Measurements from ENCODE around the gene CD300LF.

Gene CD300LF

DNA sequence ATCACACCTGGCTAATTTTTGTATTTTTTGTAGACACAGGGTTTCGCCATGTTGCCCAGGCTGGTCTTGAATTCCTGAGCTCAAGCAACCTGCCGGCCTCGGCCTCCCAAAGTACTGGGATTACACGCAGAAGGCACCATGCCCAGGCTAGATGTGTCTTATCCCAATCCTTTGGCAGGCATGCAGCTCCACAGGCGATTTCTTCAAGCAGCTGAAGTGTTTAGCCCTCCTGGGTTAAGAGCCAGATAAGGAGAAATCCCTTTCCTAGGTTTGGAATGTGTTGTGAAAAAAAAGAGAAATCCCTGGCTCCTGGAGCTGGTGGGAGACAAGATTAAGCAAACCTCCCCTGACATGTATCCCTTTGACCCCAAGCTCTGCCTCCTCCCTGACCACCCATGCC lies 33.7 kb upstream of the CD300LF start:
- no peak for DNase-seq (ENCODE audit: extremely low read depth in 1 of 2, low read depth in 1 of 2)

- DNase-seq (ENCODE audit: extremely low read depth in 1 of 2, low read depth in 1 of 2) = no peak
Measured at GRCh38 chr17:74745548-74746177, 32.9 kb upstream of the CD300LF start.

DNA sequence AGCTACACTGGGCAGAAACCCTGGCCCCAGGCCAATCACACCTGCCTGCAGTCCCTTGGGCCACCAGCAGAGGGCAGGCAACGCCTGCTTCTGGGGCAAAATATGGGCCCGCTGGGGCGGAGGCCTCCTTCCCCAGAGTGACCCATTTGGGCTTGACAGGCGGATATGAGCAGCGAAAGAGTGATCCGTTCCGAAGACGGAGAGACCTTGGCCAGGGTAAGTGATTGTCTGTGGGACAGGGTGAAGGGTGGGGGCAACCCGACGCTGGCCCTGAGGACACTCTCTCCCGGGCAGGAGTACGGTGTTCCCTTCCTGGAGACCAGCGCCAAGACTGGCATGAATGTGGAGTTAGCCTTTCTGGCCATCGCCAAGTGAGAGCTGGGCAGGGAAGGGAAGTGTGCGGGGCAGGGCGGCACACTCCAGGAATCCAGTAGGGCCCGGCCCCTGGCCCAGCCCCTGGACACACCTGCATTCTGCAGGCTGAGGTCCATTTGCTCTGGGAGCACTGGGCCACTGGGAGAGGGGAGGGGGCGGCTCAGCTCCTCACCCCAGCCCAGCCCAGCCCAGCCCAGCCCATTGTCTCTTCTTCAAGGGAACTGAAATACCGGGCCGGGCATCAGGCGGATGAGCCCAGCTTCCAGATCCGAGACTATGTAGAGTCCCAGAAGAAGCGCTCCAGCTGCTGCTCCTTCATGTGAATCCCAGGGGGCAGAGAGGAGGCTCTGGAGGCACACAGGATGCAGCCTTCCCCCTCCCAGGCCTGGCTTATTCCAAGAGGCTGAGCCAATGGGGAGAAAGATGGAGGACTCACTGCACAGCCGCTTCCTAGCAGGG lies 32.2 kb upstream of the CD300LF start:
- DNase-seq (ENCODE audit: extremely low read depth in 1 of 2, low read depth in 1 of 2) = peak in 1 of 2 donors; percentile 73

- no peak for DNase-seq (ENCODE audit: extremely low read depth in 1 of 2, low read depth in 1 of 2)
Measured at GRCh38 chr17:74744349-74744713, 31.6 kb upstream of the CD300LF start.

GRCh38 chr17:74743755-74744154 lies 31.0 kb upstream of the CD300LF start:
- no peak for DNase-seq (ENCODE audit: extremely low read depth in 1 of 2, low read depth in 1 of 2)

DNA sequence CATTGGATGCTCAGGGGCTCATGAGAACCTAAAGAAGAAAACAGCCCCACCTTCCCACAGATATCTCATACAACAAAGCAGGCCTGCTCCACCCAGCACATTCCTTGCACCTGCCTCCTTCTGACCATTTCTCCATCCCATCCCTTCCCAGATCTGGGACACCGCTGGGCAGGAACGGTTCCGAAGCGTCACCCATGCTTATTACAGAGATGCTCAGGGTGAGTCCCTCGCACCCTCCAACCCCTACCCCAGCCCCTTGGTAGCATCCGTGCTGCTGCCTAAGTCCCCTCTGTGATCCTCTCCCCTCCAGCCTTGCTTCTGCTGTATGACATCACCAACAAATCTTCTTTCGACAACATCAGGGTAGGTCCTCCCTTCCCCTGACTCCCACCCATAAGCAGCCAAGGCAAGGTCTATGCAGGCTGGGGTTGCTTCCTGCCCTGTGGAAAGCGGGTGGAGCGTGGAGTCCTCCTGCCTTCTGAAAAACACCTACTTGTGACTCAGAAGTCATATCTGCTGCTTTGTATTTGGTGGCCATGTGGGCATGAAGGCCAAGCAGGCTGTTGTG lies 30.3 kb upstream of the CD300LF start:
- no peak for DNase-seq (ENCODE audit: extremely low read depth in 1 of 2, low read depth in 1 of 2)

DNA sequence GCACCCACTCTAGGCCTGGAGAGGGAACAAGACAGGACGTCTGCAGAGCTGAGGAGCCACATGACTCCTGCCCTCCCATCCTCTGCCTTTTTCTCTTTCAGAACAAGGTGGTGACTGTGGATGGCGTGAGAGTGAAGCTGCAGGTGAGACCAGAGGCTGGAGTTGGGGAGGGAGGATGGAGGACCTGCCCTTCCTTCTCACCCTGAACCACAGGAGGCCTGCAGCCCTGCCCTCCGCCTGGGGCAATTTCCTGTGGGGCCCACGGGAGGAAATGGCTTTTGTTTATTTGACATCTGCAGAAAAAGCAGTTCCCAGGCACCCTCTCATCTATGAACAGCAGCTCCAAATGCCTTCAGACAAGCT lies 29.4 kb upstream of the CD300LF start:
- DNase-seq (ENCODE audit: extremely low read depth in 1 of 2, low read depth in 1 of 2) = no peak

GRCh38 chr17:74740641-74741387 lies 28.1 kb upstream of the CD300LF start:
- DNase-seq (ENCODE audit: extremely low read depth in 1 of 2, low read depth in 1 of 2) = no peak

GRCh38 chr17:74740173-74740572 lies 27.4 kb upstream of the CD300LF start:
- DNase-seq (ENCODE audit: extremely low read depth in 1 of 2, low read depth in 1 of 2) = no peak

DNA sequence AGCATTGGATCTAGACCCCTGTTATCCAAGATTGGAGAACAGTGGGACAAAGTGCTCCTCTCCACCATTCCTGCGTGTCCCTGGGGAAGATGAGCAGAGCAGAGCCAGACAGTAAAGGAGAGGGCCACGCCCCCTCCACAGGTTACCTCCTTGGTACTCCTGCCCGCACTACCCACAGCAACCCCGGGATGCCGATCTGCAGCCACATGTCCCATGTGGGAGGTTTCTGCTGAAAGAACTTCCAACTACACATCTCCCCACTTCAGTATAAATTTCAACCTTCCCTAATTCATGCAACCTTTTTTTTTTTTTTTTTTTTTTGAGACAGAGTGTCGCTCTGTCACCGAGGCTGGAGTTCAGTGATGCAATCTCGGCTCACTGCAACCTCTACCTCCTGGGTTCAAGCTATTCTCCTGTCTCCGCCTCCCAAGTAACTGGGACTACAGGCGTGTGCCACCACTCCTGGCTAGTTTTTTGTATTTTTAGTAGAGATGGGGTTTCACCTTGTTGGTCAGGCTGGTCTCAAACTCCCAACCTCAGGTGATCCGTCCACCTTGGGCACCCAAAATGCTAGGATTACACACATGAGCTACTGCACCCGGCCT lies 26.6 kb upstream of the CD300LF start:
- DNase-seq (ENCODE audit: extremely low read depth in 1 of 2, low read depth in 1 of 2) = no peak

DNA sequence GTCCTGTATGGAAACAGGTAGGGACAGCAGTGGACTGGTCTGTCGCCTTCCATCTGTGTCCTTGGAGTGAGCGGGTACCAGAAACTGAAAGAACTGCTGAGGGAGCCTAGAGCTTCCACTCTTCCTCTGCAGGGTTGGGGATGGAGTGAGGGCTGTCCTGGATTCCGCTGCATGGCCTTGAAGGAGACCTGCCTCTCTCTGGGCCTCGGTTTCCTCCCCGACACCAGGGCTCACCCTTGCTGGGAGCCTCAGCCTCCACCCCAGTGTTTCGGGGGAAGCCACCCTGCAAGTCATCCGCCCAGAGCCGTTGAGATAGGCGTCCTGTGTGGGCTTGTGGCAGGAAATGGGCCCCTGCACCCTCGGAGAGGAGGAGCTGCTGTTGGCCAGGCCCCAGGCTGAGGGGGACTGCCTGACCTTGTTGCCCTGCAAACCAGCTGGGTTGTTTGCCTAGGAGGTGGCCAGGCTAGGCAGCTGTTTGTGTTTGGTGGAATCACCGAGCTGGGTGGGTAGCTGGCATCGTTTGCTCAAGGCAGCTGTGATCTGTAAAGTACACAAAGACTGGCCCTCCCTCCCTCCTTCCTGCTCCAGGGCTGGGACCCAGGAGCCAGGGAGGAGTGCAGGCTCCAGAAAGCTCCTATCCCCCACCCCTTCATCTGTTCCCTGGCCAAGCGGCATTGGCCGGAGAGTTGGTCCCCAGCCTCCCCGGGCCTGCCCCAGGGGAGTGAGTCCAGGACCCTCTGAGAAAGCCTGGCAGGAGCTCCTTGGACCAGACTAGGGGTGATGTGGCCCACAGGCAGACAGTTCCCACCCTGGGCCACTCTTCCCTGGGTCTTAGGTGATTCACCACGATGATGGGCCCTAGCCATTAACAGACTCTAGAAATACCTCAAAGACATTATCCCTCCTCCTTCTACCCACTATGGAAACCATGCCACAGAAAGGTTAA lies 25.6 kb upstream of the CD300LF start:
- peak in 1 of 2 donors; percentile 58 for DNase-seq (ENCODE audit: extremely low read depth in 1 of 2, low read depth in 1 of 2)

- no peak for DNase-seq (ENCODE audit: extremely low read depth in 1 of 2, low read depth in 1 of 2)
Measured at GRCh38 chr17:74737299-74738050, 24.8 kb upstream of the CD300LF start.

- DNase-seq (ENCODE audit: extremely low read depth in 1 of 2, low read depth in 1 of 2) = no peak
Measured at GRCh38 chr17:74736513-74737298, 24.0 kb upstream of the CD300LF start, which contains the start of gene RAB37. Gene RAB37 (plus strand): TSS chr17:74737256. CDS start chr17:74737273, 17 bp downstream.

GRCh38 chr17:74734256-74734655 lies 21.5 kb upstream of the CD300LF start:
- DNase-seq (ENCODE audit: extremely low read depth in 1 of 2, low read depth in 1 of 2) = no peak

DNA sequence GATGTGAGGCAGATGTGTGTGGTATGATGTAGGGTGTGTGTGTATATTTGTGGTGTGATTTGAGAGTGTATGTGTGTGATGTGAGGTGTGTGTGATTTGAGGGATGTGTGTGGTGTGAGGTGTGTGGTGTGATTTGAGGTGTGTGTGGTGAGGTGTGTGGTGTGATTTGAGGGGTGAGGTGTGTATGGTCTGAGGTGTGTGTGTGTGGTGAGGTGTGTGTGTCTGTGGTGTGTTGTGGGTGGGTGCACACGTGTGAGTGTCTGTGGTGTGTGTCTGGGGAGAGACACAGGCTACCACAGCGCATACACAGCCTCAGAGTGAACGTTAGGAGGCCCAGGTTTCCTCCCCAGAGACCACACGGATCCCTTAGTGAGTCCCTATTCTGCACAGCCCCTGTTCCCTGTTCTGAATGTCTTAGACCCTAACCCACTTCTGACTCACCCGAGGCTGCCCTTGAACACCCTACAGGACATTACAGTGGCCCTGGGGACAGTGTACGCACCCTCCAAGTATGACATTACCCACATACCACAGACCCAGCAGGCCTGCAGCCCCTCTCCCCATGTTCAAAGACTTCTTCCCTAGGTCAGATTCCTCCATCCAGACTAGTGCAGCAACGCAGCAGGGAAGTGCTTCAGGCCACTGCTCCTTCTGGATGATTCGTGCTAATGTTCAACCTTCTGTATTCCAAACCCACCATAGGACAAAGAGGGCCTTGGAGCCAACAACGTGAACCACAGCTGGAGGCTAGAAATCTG lies 20.8 kb upstream of the CD300LF start:
- no peak for DNase-seq (ENCODE audit: extremely low read depth in 1 of 2, low read depth in 1 of 2)

DNA sequence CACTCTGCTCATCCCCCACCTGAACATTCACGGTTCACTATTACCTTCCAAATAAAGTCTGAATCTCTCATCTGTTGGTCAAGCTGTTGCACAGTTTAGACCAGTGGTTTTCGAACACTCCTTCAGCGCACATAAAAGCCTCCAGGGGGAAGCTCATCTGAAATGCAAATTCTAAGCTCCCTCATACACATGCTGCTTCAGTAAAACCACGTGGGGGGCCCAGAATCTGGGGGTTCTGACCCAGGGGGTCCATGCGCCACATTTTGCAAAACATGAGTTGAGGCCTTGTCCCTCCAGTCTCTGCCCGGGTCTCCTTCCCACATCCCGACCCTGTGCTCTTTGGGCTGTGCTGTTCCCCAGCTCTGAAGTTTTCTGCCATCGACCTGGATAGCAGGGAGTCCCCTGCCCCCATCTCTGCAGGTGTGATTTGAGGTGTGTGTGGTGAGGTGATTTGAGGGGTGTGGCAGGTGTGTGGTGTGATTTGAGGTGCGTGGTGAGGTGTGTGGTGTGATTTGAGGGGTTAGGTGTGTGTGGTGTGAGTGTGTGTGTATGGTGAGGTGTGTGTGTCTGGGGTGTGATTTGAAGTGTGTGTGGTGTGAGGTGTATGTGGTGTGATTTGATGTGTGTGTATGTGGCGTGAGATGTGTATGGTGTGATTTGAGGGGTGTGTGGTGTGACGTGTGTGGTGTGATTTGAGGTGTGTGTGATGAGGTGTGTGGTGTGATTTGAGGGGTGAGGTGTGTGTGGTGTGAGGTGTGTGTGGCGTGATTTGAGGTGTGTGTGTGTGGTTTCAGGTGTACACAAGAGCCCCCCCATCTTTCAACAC lies 19.5 kb upstream of the CD300LF start:
- no peak for DNase-seq (ENCODE audit: extremely low read depth in 1 of 2, low read depth in 1 of 2)

DNA sequence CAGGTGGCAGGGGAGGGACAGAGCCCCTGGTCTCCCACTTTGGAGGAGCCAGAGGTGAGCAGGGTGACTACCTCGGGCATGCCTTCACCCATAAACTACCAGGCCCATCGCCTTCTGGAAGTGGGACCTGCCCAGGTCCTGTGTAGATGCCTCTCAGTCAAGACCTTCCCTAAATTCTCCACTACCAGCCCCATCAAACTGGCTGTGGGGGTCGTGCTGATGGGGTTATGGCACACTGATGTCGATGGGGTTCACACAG lies 18.6 kb upstream of the CD300LF start:
- no peak for DNase-seq (ENCODE audit: extremely low read depth in 1 of 2, low read depth in 1 of 2)

Data from activated CD8-positive, alpha-beta memory T cell treated with anti-CD3 and anti-CD28 coated beads for 1 hour (primary cell).